ENCODE data around the gene MICU1. TPM values are rescaled to one million over a fixed set of nuclear protein-coding genes. Genes with fewer than 3 reads are reported as not detected.

The MICU1 gene
- polyA plus RNA-seq, 1 experiment, result 61.7 TPM

- peak overlapping the region; percentile 11 for H3K27ac ChIP-seq (ENCODE audit: low read depth, low read length)
- DNase-seq (ENCODE audit: low read depth, low spot score), result no peak
- POLR2A ChIA-PET, result interaction anchor here (0.8 kb wide), 1 partner anchor 50 kb away, joined by 4 read pairs; the partner anchor contains the start of gene DDIT4
Observed at GRCh38 chr10:72323771-72324191, 302.1 kb downstream of the MICU1 start.

DNA sequence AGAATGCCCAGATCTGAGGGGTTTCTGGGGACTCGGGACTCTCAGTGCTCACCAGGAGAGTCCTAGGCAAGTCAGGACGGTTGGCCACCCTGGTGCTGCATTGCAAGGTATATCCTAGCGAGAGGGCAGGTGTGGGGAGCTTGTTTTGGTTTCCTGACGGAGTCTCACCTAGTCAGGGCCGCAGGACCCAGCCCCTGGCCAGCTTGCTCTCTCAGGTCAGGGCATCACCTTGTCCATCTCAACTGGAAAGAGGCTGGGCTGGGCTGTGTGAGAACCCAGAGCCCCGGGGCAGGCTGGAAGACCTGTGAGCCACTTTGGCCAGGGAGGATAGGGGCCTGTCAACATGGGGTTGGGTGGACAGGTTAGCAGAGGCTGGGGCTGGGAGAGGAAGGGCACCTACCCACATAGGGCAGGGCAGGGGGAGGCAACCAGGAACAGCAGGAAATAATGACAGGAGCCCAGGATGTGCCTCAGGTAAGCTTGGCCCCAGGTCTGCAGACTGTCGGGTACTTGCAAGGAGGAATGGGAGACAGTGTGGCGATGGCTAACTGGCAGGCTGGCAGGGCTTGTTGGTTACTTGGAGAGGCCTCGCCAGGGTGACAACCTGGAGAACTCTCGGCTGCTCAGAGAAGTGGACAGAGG, 302.6 kb downstream of the MICU1 start:
- Histone ChIP-seq H3K27ac (ENCODE audit: low read depth, low read length) (peak overlapping the region; percentile 11), H3K4me3 (ENCODE audit: low read depth, low read length) (no peak overlapping the region), H3K9me3 (ENCODE audit: control insufficient read depth, insufficient read depth, low read length) (no peaks in the 10 kb centered on the region; the same call in 1 of the 2 replicates), H3K27me3 (ENCODE audit: control insufficient read depth, insufficient read depth, low read length) (no peaks in the 10 kb centered on the region)
- POLR2A ChIA-PET, result interaction anchor here (0.8 to 5.0 kb wide), 2 partner anchors 49 to 50 kb away, joined by 4 to 75 read pairs; partner anchors contain the start of gene DDIT4
- no peak for TF ChIP-seq CTCF (IDR thresholded peaks at IDR 0.05; ENCODE audit: low read depth, low read length)
- DNase-seq (ENCODE audit: low read depth, low spot score), result no peak
- CTCF ChIA-PET, result no interaction called here

More at GRCh38 chr10:72323771-72324191, 302.1 kb downstream of the MICU1 start:
- H3K4me3 ChIP-seq (ENCODE audit: low read depth, low read length), result no peak overlapping the region
- no peaks in the 10 kb centered on the region for H3K27me3 ChIP-seq (ENCODE audit: control insufficient read depth, insufficient read depth, low read length)
- CTCF ChIA-PET, result interaction anchor here (0.7 kb wide), 1 partner anchor 419 kb away, joined by 3 read pairs; no protein-coding TSS in a partner anchor
- no peaks in the 10 kb centered on the region; the same call in 1 of the 2 replicates for H3K9me3 ChIP-seq (ENCODE audit: control insufficient read depth, insufficient read depth, low read length)
- no peak for TF ChIP-seq CTCF (IDR thresholded peaks at IDR 0.05; ENCODE audit: low read depth, low read length)

DNA sequence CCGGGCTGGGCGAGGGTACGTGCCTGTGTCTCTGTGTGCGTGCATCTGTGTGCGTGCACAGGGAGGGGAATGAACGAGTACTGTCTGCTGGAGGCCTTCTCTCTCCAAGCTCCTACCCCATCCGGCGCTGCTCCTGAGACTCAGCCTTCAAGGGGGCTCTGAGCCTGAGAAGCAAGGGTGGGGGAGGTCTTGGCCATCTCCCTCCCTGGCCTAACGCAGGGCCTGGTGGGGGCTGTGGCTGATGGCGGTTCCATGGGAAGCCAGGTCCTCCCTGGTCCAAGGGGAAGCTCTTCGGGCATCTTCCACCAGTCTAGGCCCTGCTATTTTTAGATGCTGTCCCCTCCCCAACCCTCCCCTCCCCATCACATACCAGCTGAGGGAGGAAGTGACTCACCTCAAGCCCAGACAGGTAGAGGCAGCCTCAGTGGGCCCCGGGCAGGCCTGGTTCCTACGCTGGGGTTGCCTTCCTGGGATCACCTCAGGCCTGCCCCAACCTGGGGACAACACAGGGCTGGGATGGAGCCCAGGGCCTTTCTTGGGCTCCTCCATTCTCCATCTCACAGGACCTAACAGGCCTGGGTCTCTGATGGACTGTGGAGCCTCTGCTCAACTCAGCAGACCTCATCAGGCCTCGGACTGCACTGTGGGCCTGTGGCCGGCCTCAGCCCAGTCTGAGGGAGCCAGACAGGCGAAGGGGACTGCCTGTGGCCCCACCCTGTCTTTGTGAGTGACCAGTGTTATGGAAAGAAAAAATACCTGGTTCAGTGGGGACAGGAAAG, 303.4 kb downstream of the MICU1 start:
- no peak overlapping the region for H3K4me3 ChIP-seq (ENCODE audit: low read depth, low read length)
- peak overlapping the region; percentile 100 for H3K27ac ChIP-seq (ENCODE audit: low read depth, low read length)
- DNase-seq (ENCODE audit: low read depth, low spot score), result no peak
- H3K27me3 ChIP-seq (ENCODE audit: control insufficient read depth, insufficient read depth, low read length), result no peaks in the 10 kb centered on the region
- POLR2A ChIA-PET, result interaction anchor here (5.0 kb wide), 1 partner anchor 48 kb away, joined by 75 read pairs; the partner anchor contains the start of gene DDIT4
- H3K9me3 ChIP-seq (ENCODE audit: control insufficient read depth, insufficient read depth, low read length), result no peaks in the 10 kb centered on the region; the same call in 1 of the 2 replicates
- CTCF ChIA-PET, result interaction anchor here (2.4 kb wide), 1 partner anchor 426 kb away, joined by 8 read pairs; no protein-coding TSS in a partner anchor
- no peak for TF ChIP-seq CTCF (IDR thresholded peaks at IDR 0.05; ENCODE audit: low read depth, low read length)

- POLR2A ChIA-PET, result interaction anchor here (5.0 kb wide), 1 partner anchor 48 kb away, joined by 75 read pairs; the partner anchor contains the start of gene DDIT4
- no peaks in the 10 kb centered on the region; the same call in 1 of the 2 replicates for H3K9me3 ChIP-seq (ENCODE audit: control insufficient read depth, insufficient read depth, low read length)
- TF ChIP-seq CTCF (IDR thresholded peaks at IDR 0.05; ENCODE audit: low read depth, low read length), result no peak
- CTCF ChIA-PET, result interaction anchor here (0.8 to 2.4 kb wide), 3 partner anchors 13 to 425 kb away, joined by 3 to 8 read pairs (median 5); no protein-coding TSS in a partner anchor
- no peaks in the 10 kb centered on the region for H3K27me3 ChIP-seq (ENCODE audit: control insufficient read depth, insufficient read depth, low read length)
- H3K4me3 ChIP-seq (ENCODE audit: low read depth, low read length), result no peak overlapping the region
- H3K27ac ChIP-seq (ENCODE audit: low read depth, low read length), result peak overlapping the region; percentile 100
- DNase-seq (ENCODE audit: low read depth, low spot score), result no peak
Observed at GRCh38 chr10:72322030-72322279, 303.9 kb downstream of the MICU1 start.
